ENCODE results near the gene MBTD1.

- no peak for TF ChIP-seq POLR2AphosphoS5 (IDR thresholded peaks at IDR 0.05)
- no peak for TF ChIP-seq CTCF (IDR thresholded peaks at IDR 0.05)
These were observed 15.8 kb downstream of the MBTD1 start for GRCh38 chr17:51244041-51244440.

All from breast epithelium (tissue), 3 donors.